HCT116 (cell line): ENCODE measurements around the gene RAPGEF3. TPM values are rescaled to one million over a fixed set of nuclear protein-coding genes. Genes with fewer than 3 reads are reported as not detected.

Experiments used
- ATAC-seq: fragments of 200-7000 bp; cut with Tn5 transposase; 2 replicates; pipeline ENCODE4 v1.9.1; 2020; ENCODE audit warnings: mild to moderate bottlenecking, moderate library complexity
- BruUV-seq: library from RNA; stranded (reverse); fragments of 400-500 nt; replicated peaks from 2 replicates; lab custom pipeline; 2021; lab: Mats Ljungman, UMichigan
- CTCF ChIA-PET: fragments of 300-600 bp; sonication (Branson Sonifier 250); formaldehyde crosslinking; loops from one replicate; lab custom pipeline; 2021; ENCODE audit warnings: antibody characterized with exemption; lab: Charles Lee
- POLR2A ChIA-PET: fragments of 300-600, 350-600 bp; sonication (Branson Sonifier 250); formaldehyde crosslinking; loops from one replicate; lab custom pipeline; 2021; ENCODE audit warnings: antibody characterized with exemption; lab: Charles Lee
- RAD21 ChIA-PET, 2 experiments: fragments of 300-600 bp; sonication (Branson Sonifier 250); formaldehyde crosslinking; loops; one replicate each; lab custom pipeline; 2023; ENCODE audit warnings: low total read pairs in 2 of 2; ENCODE audit not compliant: uncharacterized antibody in 2 of 2, unreplicated experiment in 2 of 2, low non-redundant PET in 1 of 2; lab: Charles Lee
- DNase-seq: peaks from one replicate; pipeline ENCODE4 v3.0.0-alpha.2; 2010; ENCODE audit warnings: low read depth, low spot score
- H2AFZ ChIP-seq: fragments of 200-600 bp; shearing (Covaris generic), sonication (generic); 2 replicates; pipeline ENCODE4 v1.6.1; 2017; ENCODE audit warnings: low read depth, mixed run types, mixed read lengths, antibody characterized with exemption, low read length; ENCODE audit not compliant: poor library complexity, severe bottlenecking
- H3K27ac ChIP-seq: 2 replicates; pipeline ENCODE4 v1.5.1; 2012; ENCODE audit warnings: low read depth, low read length
- H3K27me3 ChIP-seq: fragments of 200-600 bp; sonication (generic); 2 replicates; pipeline ENCODE4 v1.6.1; 2016; ENCODE audit warnings: mixed run types, low read length, mixed read lengths; ENCODE audit not compliant: insufficient read depth
- H3K36me3 ChIP-seq, 2 experiments: fragments of 200-500 bp in 1 of 2; fragments of 200-600 bp in 1 of 2; sonication (Bioruptor generic) in 1 of 2; sonication (generic) in 1 of 2; 2 replicates each; pipeline versions ENCODE4 v1.5.1 to v1.6.1; 2014 to 2016; ENCODE audit warnings: low read length in 2 of 2, inconsistent platforms in 1 of 2, mixed read lengths in 1 of 2, mixed run types in 1 of 2; ENCODE audit not compliant: insufficient read depth in 2 of 2, control insufficient read depth in 1 of 2
- H3K4me1 ChIP-seq, 2 experiments: fragments of 200-600 bp in 1 of 2; sonication (generic) in 1 of 2; 2 replicates each; pipeline versions ENCODE4 v1.5.1 to v1.6.1; 2012 to 2017; ENCODE audit warnings: low read length in 2 of 2, inconsistent platforms in 1 of 2, mild to moderate bottlenecking in 1 of 2, mixed read lengths in 1 of 2, mixed run types in 1 of 2, moderate library complexity in 1 of 2; ENCODE audit not compliant: insufficient read depth in 2 of 2, control insufficient read depth in 1 of 2
- H3K4me2 ChIP-seq: fragments of 200-600 bp; sonication (generic); 2 replicates; pipeline ENCODE4 v1.6.1; 2017; ENCODE audit warnings: mixed run types, low read length, mixed read lengths
- H3K4me3 ChIP-seq, 2 experiments: fragments of 200-600 bp in 1 of 2; sonication (generic) in 1 of 2; replicated peaks in 1 of 2; 2 replicates each; pipeline ENCODE4 v1.5.1; 2011 to 2016; ENCODE audit warnings: low read length in 2 of 2, control low read depth in 1 of 2, low read depth in 1 of 2, mild to moderate bottlenecking in 1 of 2, mixed read lengths in 1 of 2, mixed run types in 1 of 2
- H3K79me2 ChIP-seq: fragments of 200-600 bp; sonication (generic); 2 replicates; pipeline ENCODE4 v1.6.1; 2017; ENCODE audit warnings: mild to moderate bottlenecking, mixed run types, low read length, moderate library complexity, mixed read lengths; ENCODE audit not compliant: insufficient read depth
- H3K9ac ChIP-seq: fragments of 200-600 bp; sonication (generic); 2 replicates; pipeline ENCODE4 v1.6.1; 2016; ENCODE audit warnings: low read length, mixed read lengths
- H3K9me2 ChIP-seq: fragments of 200-600 bp; sonication (generic), shearing (Covaris generic); 2 replicates; pipeline ENCODE4 v1.6.1; 2017; ENCODE audit warnings: mixed run types, mild to moderate bottlenecking, moderate library complexity; ENCODE audit not compliant: insufficient read depth
- H3K9me3 ChIP-seq, 2 experiments: fragments of 200-500 bp in 1 of 2; fragments of 200-600 bp in 1 of 2; sonication (Bioruptor generic) in 1 of 2; sonication (generic) in 1 of 2; 2 replicates each; pipeline ENCODE4 v1.6.1; 2014 to 2017; ENCODE audit warnings: low read length in 2 of 2, mixed read lengths in 2 of 2, inconsistent platforms in 1 of 2, low read depth in 1 of 2, mild to moderate bottlenecking in 1 of 2, mixed run types in 1 of 2, moderate library complexity in 1 of 2; ENCODE audit not compliant: control insufficient read depth in 1 of 2, insufficient read depth in 1 of 2
- H4K20me1 ChIP-seq: fragments of 200-600 bp; sonication (generic), shearing (Covaris generic); 2 replicates; pipeline ENCODE4 v1.6.1; 2017; ENCODE audit warnings: mixed run types, mild to moderate bottlenecking, moderate library complexity; ENCODE audit not compliant: insufficient read depth
- CBX3 ChIP-seq: IDR thresholded peaks from 2 replicates; pipeline ENCODE4 v1.6.1; 2012; ENCODE audit warnings: low read depth
- EZH2 ChIP-seq: fragments of 200-600 bp; sonication (generic); IDR thresholded peaks from 2 replicates; pipeline ENCODE4 v1.6.1; 2017; ENCODE audit warnings: antibody characterized with exemption, mixed run types
- EZH2phosphoT487 ChIP-seq: fragments of 200-600 bp; IDR thresholded peaks from 2 replicates; pipeline ENCODE4 v1.6.1; 2018; ENCODE audit warnings: antibody characterized with exemption, borderline replicate concordance
- FOSL1 ChIP-seq: IDR thresholded peaks from 2 replicates; pipeline ENCODE4 v1.6.1; 2012; ENCODE audit warnings: low read depth
- JUND ChIP-seq: IDR thresholded peaks from 2 replicates; pipeline ENCODE4 v1.6.1; 2012
- POLR2AphosphoS5 ChIP-seq: IDR thresholded peaks from 2 replicates; pipeline ENCODE4 v1.6.1; 2011; ENCODE audit warnings: mild to moderate bottlenecking, low read depth, low read length, moderate library complexity
- RAD21 ChIP-seq: IDR thresholded peaks from 2 replicates; pipeline ENCODE4 v1.6.1; 2012; ENCODE audit warnings: low read depth, mild to moderate bottlenecking
- SIN3A ChIP-seq: IDR thresholded peaks from 2 replicates; pipeline ENCODE4 v1.6.1; 2012; ENCODE audit warnings: low read depth
- SRF ChIP-seq: IDR thresholded peaks from 2 replicates; pipeline ENCODE4 v1.6.1; 2012; ENCODE audit warnings: low read depth
- intact Hi-C: fragments of 100-400 bp; cut with micrococcal nuclease; formaldehyde crosslinking; loops from 2 replicates; pipeline ENCODE4 v1.10.0; 2022
- total RNA-seq: library from RNA; stranded (reverse); gene quantifications from one replicate; pipeline ENCODE4 v1.2.1, GENCODE V29; 2021; ENCODE audit not compliant: unreplicated experiment
- TF ChIP-seq, protein P1 (sequence below): IDR thresholded peaks from 2 replicates; pipeline ENCODE4 v1.6.1; 2012
- TF ChIP-seq, protein P2 (sequence below): IDR thresholded peaks from 2 replicates; pipeline ENCODE4 v1.6.1; 2011; ENCODE audit warnings: mild to moderate bottlenecking, low read length, moderate library complexity; ENCODE audit not compliant: insufficient replicate concordance; ENCODE audit errors: extremely low read depth
- TF ChIP-seq, protein P3 (sequence below): IDR thresholded peaks from 2 replicates; pipeline ENCODE4 v1.6.1; 2012; ENCODE audit warnings: low read depth
- TF ChIP-seq, protein P4 (sequence below), 3 experiments: fragments of 200-600 bp in 1 of 3; sonication (generic) in 1 of 3; IDR thresholded peaks in 2 of 3; conservative IDR thresholded peaks in 1 of 3; 2 replicates each; pipeline ENCODE4 v1.5.1; 2012 to 2017; ENCODE audit warnings: low read depth in 2 of 3, low read length in 2 of 3, antibody characterized with exemption in 1 of 3, borderline replicate concordance in 1 of 3, control low read depth in 1 of 3, mild to moderate bottlenecking in 1 of 3, mixed read lengths in 1 of 3, mixed run types in 1 of 3, moderate library complexity in 1 of 3; ENCODE audit not compliant: insufficient read depth in 1 of 3

Gene RAPGEF3
- total RNA-seq, 1 experiment from 2014 or later: 1.8 TPM

DNA sequence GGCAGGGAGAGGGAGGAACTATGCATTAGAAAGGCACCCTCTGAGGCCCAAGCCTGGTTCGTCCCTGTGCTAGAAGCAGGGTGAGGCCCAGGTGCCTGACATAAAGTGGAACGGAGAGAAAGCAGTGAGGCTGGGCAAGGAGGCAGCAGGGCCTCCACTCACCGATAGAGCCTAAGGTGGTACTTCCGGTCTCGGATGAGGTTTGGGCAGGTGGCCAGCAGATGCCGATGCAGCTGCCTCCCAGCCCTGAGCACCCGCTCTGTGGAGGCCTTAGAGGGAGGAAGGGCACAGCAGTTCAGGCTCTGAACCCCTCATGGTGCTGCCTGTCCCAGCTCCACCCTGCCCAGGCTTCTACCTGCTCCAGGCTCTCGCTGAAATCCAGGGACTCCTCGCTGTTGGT lies 7.1 kb downstream of the RAPGEF3 start:
- H4K20me1 ChIP-seq: no peaks in the 10 kb centered on the region
- no peak overlapping the region for H2AFZ ChIP-seq
- H3K4me1 ChIP-seq: peaks cover 32 to 42% of the 10 kb centered on the region in 2 experiments
- DNase-seq (no peak), ATAC-seq (no peak)
- no peaks in the 10 kb centered on the region for H3K36me3 ChIP-seq
- H3K79me2 ChIP-seq: no peaks in the 10 kb centered on the region
- POLR2A ChIA-PET: no interaction called here
- CTCF ChIA-PET: interaction anchor here (9.1 kb wide), 1 partner anchor 9 kb away, joined by 75 read pairs; no protein-coding TSS in a partner anchor
- RAD21 ChIA-PET: no interaction called here
- H3K4me2 ChIP-seq: no peak overlapping the region
- intact Hi-C loops: no loop called here
- H3K9ac ChIP-seq: no peak overlapping the region
- no peaks in the 10 kb centered on the region for H3K9me2 ChIP-seq
- TF ChIP-seq, protein P1, sequence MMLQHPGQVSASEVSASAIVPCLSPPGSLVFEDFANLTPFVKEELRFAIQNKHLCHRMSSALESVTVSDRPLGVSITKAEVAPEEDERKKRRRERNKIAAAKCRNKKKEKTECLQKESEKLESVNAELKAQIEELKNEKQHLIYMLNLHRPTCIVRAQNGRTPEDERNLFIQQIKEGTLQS: no peak
- TF ChIP-seq SRF (no peak), RAD21 (no peak), JUND (no peak), EZH2phosphoT487 (no peak), FOSL1 (no peak), POLR2AphosphoS5 (no peak), CBX3 (no peak), SIN3A (no peak), EZH2 (no peak)
- TF ChIP-seq, protein P2, sequence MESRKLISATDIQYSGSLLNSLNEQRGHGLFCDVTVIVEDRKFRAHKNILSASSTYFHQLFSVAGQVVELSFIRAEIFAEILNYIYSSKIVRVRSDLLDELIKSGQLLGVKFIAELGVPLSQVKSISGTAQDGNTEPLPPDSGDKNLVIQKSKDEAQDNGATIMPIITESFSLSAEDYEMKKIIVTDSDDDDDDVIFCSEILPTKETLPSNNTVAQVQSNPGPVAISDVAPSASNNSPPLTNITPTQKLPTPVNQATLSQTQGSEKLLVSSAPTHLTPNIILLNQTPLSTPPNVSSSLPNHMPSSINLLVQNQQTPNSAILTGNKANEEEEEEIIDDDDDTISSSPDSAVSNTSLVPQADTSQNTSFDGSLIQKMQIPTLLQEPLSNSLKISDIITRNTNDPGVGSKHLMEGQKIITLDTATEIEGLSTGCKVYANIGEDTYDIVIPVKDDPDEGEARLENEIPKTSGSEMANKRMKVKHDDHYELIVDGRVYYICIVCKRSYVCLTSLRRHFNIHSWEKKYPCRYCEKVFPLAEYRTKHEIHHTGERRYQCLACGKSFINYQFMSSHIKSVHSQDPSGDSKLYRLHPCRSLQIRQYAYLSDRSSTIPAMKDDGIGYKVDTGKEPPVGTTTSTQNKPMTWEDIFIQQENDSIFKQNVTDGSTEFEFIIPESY: no peak
- TF ChIP-seq, protein P3, sequence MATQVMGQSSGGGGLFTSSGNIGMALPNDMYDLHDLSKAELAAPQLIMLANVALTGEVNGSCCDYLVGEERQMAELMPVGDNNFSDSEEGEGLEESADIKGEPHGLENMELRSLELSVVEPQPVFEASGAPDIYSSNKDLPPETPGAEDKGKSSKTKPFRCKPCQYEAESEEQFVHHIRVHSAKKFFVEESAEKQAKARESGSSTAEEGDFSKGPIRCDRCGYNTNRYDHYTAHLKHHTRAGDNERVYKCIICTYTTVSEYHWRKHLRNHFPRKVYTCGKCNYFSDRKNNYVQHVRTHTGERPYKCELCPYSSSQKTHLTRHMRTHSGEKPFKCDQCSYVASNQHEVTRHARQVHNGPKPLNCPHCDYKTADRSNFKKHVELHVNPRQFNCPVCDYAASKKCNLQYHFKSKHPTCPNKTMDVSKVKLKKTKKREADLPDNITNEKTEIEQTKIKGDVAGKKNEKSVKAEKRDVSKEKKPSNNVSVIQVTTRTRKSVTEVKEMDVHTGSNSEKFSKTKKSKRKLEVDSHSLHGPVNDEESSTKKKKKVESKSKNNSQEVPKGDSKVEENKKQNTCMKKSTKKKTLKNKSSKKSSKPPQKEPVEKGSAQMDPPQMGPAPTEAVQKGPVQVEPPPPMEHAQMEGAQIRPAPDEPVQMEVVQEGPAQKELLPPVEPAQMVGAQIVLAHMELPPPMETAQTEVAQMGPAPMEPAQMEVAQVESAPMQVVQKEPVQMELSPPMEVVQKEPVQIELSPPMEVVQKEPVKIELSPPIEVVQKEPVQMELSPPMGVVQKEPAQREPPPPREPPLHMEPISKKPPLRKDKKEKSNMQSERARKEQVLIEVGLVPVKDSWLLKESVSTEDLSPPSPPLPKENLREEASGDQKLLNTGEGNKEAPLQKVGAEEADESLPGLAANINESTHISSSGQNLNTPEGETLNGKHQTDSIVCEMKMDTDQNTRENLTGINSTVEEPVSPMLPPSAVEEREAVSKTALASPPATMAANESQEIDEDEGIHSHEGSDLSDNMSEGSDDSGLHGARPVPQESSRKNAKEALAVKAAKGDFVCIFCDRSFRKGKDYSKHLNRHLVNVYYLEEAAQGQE: no peak
- TF ChIP-seq, protein P4, sequence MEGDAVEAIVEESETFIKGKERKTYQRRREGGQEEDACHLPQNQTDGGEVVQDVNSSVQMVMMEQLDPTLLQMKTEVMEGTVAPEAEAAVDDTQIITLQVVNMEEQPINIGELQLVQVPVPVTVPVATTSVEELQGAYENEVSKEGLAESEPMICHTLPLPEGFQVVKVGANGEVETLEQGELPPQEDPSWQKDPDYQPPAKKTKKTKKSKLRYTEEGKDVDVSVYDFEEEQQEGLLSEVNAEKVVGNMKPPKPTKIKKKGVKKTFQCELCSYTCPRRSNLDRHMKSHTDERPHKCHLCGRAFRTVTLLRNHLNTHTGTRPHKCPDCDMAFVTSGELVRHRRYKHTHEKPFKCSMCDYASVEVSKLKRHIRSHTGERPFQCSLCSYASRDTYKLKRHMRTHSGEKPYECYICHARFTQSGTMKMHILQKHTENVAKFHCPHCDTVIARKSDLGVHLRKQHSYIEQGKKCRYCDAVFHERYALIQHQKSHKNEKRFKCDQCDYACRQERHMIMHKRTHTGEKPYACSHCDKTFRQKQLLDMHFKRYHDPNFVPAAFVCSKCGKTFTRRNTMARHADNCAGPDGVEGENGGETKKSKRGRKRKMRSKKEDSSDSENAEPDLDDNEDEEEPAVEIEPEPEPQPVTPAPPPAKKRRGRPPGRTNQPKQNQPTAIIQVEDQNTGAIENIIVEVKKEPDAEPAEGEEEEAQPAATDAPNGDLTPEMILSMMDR (IDR thresholded peaks at IDR 0.05 in 2 of 3, conservative IDR thresholded peaks at IDR 0.05 in 1 of 3; ENCODE audit: borderline replicate concordance in 1 of 3, insufficient read depth in 1 of 3, low read depth in 2 of 3, low read length in 2 of 3): no peak
- H3K9me3 ChIP-seq: no peaks in the 10 kb centered on the region
- no TSS peak for BruUV-seq
- H3K27ac ChIP-seq: no peak overlapping the region
- H3K4me3 ChIP-seq: no peak overlapping the region
- H3K27me3 ChIP-seq: no peaks in the 10 kb centered on the region
